G401.6 (cell line): Measurements from ENCODE around the gene ISLR.

Experiments
- FAIRE-seq: peaks from 2 replicates; lab custom pipeline; 2012; peaks lifted over from hg19 to GRCh38; lab: Jason Lieb, UNC

ISLR gene, protein sequence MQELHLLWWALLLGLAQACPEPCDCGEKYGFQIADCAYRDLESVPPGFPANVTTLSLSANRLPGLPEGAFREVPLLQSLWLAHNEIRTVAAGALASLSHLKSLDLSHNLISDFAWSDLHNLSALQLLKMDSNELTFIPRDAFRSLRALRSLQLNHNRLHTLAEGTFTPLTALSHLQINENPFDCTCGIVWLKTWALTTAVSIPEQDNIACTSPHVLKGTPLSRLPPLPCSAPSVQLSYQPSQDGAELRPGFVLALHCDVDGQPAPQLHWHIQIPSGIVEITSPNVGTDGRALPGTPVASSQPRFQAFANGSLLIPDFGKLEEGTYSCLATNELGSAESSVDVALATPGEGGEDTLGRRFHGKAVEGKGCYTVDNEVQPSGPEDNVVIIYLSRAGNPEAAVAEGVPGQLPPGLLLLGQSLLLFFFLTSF

DNA sequence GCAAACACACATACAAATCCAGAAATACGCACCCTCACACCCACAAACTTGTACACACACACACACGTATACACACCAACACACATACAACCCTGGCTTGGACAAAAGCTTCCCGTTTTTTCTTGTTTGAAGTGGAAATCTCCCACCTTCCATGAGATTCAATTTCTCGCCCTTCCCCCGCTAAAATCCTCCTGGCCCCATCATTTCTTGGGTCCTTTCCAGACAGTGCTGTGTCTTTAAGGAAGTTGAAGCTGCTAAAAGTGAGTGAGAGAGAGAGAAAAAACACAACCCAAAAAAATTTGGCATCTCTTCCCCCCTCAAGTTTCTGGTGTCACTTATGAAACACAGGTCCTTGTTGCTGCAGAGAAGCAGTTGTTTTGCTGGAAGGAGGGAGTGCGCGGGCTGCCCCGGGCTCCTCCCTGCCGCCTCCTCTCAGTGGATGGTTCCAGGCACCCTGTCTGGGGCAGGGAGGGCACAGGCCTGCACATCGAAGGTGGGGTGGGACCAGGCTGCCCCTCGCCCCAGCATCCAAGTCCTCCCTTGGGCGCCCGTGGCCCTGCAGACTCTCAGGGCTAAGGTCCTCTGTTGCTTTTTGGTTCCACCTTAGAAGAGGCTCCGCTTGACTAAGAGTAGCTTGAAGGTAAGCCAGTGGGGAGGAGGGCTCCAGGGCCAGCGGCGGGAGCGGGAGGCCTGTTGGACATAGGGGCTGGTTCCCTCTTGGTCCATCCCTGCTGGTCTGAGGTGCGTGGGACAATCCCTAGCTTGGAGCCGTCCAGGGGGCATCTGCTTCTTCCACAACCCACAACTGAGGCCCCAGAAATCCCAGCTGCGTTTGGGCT, at the start of gene ISLR:
ISLR (plus strand) TSS at position 331 of the 839 bp plus-strand sequence. CDS start 1,149 bp downstream, outside the sequence.
- FAIRE-seq: no peak

DNA sequence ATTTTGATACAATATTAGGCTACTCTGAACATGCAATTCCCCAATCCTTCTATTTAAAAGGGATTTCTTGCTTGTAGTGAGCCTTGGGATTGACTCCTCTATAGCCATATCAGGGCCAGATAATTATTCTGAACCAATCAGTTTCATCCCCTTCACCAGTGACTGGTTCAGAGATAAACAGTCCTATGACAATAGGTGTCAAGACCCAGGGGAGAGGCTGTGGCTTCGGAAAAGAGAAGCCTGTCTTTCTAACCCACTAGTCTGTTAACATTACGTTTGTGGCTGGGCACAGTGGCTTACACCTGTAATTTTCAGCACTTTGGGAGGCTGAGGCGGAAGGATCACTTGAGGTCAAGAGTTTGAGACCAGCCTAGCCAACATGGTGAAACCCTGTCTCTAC, 49.3 kb upstream of the ISLR start:
- no peak for FAIRE-seq

DNA sequence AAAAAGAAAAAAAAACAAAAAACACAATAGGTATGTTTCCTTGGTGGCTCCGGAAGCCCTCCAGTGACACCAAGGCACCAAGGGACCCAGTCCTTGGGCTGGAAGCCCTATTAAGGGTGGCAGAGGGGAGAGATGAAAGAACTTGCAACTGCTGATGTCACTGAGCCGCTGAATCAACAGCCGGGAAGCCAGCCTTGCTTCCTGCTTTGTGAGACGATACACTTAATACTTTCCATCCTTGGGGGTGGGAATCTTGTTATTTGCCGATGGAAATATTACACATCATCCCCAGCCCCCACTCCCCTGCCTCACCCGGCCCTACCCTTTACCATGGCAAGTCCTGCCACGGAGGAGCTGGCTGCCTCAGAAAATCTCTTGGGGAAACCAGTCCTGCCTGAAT, 48.8 kb upstream of the ISLR start:
- FAIRE-seq: no peak

DNA sequence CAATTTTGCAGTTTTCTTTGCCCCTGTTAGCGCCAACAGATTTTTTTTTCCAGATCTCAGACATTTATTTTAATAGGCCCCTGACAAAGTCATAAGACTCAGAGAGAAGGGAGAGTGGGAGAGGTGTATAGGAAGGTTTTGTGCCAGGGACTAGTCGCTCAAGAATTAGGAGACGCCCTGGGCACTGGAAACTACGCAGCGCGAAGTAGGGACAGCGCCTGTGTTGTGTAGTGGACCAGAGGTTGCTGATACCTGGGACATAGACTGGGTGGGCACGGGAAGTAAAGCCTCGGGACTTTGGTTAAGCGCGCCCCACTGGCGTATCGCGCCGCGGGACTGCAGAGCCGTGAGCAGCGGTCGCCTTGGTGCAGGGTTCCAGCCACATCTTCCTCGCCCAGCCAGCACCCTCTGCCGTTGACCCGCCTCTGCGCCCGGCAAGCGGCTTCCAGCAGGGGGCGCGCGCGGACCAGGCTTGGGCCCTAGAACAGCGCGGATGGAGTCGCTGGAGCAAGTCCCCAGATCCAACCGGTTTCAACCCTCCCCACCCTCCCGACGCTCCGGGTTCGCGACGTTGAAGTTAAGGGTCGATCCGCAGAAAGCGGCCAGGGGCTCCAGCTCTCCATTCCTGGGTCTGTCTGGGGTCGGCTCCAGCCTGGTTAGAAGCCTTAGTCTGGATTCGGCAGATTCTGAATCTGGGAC, 46.1 kb upstream of the ISLR start:
- FAIRE-seq: no peak

DNA sequence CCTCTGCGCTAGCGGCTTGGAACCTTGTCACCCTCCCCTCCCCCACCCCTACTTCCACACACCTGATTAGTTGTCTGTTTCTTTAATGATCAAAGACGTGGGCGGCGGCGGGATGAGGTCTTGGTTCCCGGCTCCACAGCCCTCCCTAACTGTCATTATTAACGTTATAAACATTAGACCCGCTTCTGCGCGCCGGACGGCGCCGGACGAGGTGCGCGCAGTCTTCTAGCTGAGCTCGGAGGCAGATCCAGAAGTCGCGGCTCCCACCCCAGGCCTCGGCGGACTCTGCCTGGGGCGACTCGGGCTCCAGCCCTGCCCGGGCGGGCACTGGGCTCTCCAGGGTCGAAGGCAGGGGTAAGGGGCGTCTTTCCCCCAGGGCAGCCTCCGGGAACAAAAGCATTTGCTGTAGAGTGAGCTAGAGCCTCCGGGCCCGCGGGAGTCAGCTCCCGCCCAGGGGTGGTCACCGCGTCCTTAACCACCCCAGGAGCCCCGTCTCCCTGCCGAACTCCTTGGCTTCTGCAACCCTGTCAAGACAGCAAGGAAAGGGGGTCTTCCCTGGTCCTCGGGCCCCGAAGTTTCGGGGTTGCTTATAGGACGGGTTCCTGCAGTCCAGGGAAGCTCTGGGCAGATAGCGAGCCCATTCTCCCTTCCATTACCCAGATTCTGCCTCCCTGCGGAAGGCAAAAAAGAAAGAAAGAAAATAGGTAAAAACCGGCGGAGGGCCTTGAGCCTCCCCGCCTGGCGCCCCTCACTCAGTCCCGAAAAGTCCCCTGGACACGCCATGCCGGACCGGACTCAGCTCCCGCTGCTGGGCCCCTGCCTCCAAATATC, 45.3 kb upstream of the ISLR start:
- no peak for FAIRE-seq

DNA sequence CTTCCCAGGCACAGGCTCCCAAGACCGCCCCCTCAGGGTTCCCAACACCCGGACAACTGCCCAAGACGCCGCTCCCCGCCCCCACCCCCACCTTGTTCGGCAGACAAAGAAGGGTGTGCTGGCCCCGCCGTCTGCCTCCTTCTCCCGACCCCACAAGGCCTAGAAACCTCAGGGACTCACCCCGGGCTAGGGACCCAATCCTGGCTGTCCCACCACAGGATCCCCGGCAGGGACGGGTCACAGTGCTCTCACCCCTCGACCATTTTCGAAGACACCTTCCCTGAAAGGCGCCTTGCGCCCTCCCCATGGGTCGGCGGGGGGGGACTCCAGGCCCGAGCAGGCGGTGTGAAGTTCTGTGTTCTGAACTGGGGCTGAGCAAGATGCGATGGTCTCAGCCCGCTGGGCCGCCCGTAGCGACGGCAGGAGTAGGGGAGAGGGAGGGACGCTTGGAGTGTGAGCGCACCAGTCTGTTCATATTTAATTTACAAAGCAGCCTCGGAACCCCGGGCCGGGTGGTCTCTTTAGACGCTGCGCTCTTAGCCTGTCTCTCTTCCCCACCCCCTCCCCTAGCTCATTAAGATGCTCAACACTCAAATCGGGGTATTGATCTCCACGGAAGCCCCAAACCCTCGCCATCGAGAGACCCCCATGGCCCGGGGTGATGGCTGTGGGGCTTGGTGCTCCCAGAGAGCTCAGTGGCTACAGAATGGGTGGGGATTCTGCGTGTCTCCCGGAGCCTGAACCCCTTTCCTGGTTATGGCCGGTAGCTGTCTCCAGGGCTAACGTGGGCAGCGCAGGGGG, 44.5 kb upstream of the ISLR start:
- no peak for FAIRE-seq

DNA sequence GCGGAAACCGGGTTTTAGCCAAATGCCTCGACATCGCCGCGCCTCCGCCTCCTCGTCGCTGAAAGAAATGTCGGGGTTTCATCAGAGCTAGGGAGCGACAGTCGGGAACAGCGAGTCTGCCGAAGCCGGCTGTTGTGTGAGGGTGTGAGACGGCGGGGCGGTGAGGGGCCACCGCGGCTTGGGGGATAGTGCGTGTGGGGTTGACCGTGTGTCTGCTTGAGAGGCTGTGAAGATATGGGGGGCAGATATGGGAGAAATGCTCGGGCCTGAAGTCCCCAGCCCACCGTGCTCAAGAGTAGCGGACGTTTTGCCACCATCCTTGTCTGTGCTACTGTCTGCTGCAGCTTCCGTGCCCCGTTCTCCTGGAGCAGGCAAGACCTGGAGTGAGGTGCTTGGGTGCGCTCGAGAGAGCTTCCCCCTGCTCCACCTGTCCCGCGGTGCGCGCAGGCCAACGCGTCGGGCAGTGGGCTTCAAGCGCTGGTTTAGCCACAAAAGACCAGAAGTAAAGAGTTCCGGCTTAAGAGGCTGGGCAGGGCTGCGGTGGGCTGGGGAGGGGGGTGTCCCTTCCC, 43.8 kb upstream of the ISLR start:
- no peak for FAIRE-seq

DNA sequence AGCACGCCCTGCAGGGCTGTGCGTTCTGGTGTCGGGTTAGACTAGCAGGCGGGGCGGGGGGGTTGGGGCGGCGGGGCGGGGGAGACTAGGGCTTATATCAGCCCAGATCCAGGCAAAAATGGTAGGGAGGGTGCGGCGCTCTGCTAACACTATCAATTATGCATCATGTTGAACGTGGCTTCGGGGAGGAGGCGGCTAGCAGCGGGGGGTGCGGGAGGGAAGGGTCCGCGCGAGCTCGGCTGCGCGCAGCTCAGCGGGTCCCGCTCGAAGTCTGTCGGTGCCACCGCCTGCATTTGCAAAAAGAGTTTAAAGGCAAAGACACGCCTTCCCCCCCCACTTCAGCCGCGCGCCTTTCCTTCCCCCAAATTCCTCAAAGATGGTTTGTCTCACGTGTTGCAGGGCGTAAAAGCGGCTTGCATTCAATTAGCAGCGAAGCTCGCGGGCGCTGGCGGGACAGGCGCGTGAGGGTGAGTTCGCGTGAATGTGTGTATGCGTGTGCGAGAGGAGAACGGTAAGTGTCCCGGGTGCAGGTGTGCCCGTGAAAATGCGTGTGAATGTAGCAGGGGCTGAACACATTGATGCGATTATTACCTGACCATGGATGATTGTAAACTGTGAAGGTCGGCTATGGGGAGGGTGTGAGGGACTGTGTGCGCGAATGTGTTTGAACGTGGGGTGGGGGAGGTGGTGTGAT, 43.2 kb upstream of the ISLR start, which contains the start of gene ISLR2:
ISLR2 (plus strand) TSS at position 432 of the 694 bp plus-strand sequence. CDS start 2,169 bp downstream, outside the sequence.
- FAIRE-seq: no peak

DNA sequence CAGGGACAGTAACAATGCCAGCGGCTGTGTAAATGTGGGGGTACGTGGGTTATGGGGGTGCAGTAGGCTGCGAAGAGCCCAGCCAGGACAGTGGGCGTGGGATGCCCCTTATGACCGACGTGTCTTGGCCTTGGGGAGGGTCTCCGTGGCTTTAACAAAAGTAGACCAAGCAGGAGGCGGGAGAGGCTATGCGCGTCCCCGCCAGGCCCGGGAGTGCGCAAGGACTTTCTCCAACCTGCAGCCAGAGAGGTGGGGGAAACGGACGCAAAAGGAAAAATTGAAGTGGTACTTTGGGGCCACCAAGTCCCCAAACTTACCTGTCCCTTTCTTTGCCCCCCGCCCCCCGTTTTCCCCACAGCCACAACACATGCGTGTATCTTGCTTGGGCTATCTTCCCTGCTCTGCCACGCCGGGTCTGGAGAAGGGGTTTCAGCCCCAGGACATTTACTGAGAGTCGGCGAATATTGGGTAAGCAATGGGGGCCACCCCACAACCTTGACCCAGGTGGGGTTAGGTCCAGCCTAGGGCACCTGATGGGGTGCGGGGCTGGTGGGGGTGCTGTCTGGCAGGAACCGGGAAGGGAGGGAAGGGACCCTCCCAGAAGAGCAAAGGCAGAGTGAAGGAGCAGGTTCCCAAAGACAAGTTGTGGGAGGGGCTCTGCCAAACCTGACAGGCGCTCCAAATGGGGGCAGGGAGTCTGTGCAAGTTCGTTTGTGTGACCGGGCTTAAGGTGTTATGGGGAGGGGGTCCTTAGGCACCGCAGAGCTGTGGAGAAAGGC, 42.5 kb upstream of the ISLR start:
- FAIRE-seq: no peak

DNA sequence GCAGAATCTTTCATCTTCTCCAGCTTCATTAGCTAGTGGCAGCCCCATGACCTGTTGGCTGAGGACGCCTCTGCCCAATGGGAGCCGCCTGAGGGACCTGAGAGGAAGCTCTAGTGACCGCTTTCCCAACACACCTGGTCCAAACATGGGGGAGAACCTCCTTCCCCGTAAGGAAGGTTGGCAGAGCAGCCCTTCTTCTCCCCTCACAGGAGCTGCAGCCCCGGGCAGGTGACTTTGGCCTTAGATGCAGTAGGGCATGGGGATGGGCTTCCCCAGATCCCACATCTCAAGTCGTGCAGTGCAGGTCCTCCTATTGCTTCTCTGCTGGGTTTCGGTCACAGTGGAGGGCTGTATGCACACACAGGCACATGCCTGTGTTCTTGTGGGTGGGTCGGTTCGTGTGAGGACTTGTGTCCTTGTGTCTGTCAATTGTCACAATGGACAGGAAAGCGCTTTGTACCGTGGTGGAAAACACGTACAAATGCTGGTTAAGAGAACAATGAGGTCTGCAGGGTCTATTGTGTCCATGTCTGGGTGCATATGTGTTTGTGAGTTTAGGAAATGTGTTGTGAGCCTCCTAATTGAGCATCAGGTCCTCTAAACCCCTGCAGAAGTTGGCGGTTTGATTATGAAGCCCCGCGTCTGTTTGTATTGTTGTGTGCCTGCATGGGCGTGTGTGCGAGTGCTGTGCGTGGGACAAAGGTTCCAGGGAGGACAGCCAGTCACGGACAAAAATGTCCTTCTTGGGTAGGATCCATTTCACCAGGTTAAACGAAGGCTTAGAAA, 41.7 kb upstream of the ISLR start:
- FAIRE-seq: no peak

DNA sequence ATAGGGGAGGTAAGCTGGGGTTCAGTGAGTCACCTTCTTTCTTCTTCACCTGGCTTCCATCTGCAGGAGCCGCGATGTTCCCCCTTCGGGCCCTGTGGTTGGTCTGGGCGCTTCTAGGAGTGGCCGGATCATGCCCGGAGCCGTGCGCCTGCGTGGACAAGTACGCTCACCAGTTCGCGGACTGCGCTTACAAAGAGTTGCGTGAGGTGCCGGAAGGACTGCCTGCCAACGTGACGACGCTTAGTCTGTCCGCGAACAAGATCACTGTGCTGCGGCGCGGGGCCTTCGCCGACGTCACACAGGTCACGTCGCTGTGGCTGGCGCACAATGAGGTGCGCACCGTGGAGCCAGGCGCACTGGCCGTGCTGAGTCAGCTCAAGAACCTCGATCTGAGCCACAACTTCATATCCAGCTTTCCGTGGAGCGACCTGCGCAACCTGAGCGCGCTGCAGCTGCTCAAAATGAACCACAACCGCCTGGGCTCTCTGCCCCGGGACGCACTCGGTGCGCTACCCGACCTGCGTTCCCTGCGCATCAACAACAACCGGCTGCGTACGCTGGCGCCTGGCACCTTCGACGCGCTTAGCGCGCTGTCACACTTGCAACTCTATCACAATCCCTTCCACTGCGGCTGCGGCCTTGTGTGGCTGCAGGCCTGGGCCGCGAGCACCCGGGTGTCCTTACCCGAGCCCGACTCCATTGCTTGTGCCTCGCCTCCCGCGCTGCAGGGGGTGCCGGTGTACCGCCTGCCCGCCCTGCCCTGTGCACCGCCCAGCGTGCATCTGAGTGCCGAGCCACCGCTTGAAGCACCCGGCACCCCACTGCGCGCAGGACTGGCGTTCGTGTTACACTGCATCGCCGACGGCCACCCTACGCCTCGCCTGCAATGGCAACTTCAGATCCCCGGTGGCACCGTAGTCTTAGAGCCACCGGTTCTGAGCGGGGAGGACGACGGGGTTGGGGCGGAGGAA, 40.5 kb upstream of the ISLR start:
- FAIRE-seq: no peak

DNA sequence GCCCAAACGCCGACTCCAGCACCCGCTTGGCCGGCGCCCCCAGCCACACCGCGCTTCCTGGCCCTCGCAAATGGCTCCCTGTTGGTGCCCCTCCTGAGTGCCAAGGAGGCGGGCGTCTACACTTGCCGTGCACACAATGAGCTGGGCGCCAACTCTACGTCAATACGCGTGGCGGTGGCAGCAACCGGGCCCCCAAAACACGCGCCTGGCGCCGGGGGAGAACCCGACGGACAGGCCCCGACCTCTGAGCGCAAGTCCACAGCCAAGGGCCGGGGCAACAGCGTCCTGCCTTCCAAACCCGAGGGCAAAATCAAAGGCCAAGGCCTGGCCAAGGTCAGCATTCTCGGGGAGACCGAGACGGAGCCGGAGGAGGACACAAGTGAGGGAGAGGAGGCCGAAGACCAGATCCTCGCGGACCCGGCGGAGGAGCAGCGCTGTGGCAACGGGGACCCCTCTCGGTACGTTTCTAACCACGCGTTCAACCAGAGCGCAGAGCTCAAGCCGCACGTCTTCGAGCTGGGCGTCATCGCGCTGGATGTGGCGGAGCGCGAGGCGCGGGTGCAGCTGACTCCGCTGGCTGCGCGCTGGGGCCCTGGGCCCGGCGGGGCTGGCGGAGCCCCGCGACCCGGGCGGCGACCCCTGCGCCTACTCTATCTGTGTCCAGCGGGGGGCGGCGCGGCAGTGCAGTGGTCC, 39.7 kb upstream of the ISLR start:
- no peak for FAIRE-seq

DNA sequence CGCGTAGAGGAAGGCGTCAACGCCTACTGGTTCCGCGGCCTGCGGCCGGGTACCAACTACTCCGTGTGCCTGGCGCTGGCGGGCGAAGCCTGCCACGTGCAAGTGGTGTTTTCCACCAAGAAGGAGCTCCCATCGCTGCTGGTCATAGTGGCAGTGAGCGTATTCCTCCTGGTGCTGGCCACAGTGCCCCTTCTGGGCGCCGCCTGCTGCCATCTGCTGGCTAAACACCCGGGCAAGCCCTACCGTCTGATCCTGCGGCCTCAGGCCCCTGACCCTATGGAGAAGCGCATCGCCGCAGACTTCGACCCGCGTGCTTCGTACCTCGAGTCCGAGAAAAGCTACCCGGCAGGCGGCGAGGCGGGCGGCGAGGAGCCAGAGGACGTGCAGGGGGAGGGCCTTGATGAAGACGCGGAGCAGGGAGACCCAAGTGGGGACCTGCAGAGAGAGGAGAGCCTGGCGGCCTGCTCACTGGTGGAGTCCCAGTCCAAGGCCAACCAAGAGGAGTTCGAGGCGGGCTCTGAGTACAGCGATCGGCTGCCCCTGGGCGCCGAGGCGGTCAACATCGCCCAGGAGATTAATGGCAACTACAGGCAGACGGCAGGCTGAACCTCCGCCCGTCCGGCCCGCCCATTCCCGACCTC, 39.0 kb upstream of the ISLR start:
- no peak for FAIRE-seq

DNA sequence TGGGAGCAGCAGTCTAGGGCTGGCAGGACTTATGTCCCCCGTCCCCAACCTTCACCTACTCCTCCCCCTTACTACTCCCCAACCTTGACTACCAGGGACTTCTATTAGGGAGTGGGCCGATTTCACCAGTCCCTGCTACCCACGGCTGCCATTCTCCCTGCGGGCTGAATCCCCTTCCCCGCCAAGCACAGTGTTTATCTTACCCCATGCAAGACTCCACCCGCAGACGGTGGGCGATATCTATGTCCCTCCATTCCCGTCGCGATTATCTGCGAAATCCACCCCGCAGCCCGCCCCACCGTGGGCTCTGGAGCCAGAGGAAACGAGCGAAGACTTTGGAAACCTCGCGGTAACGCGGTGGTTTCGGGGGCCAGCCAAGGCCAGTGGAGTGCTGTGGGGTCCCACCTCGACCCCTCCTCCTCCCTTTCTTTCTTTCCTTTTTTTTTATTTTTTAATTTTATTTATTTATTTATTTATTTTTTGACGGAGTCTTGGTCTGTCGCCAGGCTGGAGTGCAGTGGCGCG, 38.4 kb upstream of the ISLR start:
- no peak for FAIRE-seq

DNA sequence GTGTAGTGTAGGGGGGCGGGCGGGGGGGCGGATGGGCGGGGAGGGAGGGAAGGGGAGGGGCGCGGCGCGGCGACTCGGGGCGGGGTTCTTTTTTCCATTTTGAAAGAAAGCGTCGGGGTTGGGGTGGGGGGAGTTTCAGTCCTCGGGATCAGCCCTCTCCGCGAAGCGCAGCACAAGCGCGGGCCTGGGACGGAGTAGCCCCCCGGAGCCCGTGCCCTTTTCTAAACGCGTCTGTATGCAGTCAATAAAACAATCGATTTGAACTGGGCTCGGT, 37.0 kb upstream of the ISLR start:
- FAIRE-seq: no peak
